Measurements from ENCODE around the gene STK36. TPM values are rescaled to one million over a fixed set of nuclear protein-coding genes. Genes with fewer than 3 reads are reported as not detected.

The STK36 gene
- total and polyA plus RNA-seq, 2 donors (not counting 3 experiments of a cell fraction or from before 2014, with no cell fraction given): 40.9 to 65.2 TPM

GRCh38 chr2:218622606-218623365 lies 49.1 kb upstream of the STK36 start:
- no peak overlapping the region for H3K4me3 ChIP-seq (replicated peaks in 1 of 3; ENCODE audit: insufficient read depth in 1 of 3, low read depth in 1 of 3, low read length in 3 of 3)
- peaks cover 15% of the 10 kb centered on the region for H3K4me1 ChIP-seq (ENCODE audit: control insufficient read depth, extremely low read depth, insufficient read depth, low read length)
- ChIA-PET CTCF (interaction anchor here (1.0 to 1.7 kb wide), 2 partner anchors 9 to 15 kb away, joined by 4 to 6 read pairs; partner anchors contain the start of gene PLCD4), POLR2A (interaction anchor here (0.7 kb wide), 1 partner anchor 9 kb away, joined by 3 read pairs; no protein-coding TSS in a partner anchor)
- no peak overlapping the region for H3K27ac ChIP-seq (ENCODE audit: insufficient read depth, low read depth, low read length)
- H3K27me3 ChIP-seq (ENCODE audit: control insufficient read depth in 2 of 2, insufficient read depth in 2 of 2, low read length in 2 of 2): no peaks in the 10 kb centered on the region
- FAIRE-seq: no peak
- H3K36me3 ChIP-seq (ENCODE audit: control insufficient read depth in 2 of 2, extremely low read depth in 1 of 2, insufficient read depth in 2 of 2, low read length in 2 of 2): no peaks in the 10 kb centered on the region
- no TSS peak for BruUV-seq (replicated peaks)
- no peak for TF ChIP-seq JUN (IDR thresholded peaks at IDR 0.05; ENCODE audit: borderline replicate concordance, insufficient read depth, insufficient read length, low read depth)
- no peak for TF ChIP-seq POLR2AphosphoS5 (IDR thresholded peaks at IDR 0.05; ENCODE audit: insufficient read depth, low read depth, low read length)
- no peak for TF ChIP-seq EZH2 (IDR thresholded peaks at IDR 0.05; ENCODE audit: borderline replicate concordance, low read depth, low read length, severe bottlenecking)
- no peak for TF ChIP-seq GATA2 (IDR thresholded peaks at IDR 0.05; ENCODE audit: insufficient read depth, insufficient read length, low read depth, low read length)
- no peak for TF ChIP-seq CTCF (IDR thresholded peaks at IDR 0.05; ENCODE audit: extremely low read depth in 1 of 2, insufficient read depth in 1 of 2, low read depth in 1 of 2, low read length in 2 of 2)
- TF ChIP-seq POLR2A (IDR thresholded peaks at IDR 0.05; ENCODE audit: low read depth, low read length): no peak
- no peak for TF ChIP-seq MYC (IDR thresholded peaks at IDR 0.05; ENCODE audit: low read depth, low read length)
- no peak for TF ChIP-seq MAX (IDR thresholded peaks at IDR 0.05; ENCODE audit: insufficient read depth, insufficient read length)
- no peak for TF ChIP-seq FOS (IDR thresholded peaks at IDR 0.05; ENCODE audit: borderline replicate concordance, insufficient read depth, low read length)
- H3K9ac ChIP-seq (replicated peaks; ENCODE audit: extremely low read depth, insufficient read depth, low read length): no peak overlapping the region
- H2AFZ ChIP-seq (ENCODE audit: low read depth, low read length): peak overlapping the region; percentile 18
- intact Hi-C loops (cut with micrococcal nuclease) (loop anchor here (1.0 kb wide), 1 partner anchor 9 kb away; no protein-coding TSS in a partner anchor), dilution Hi-C loops (cut with MboI; ENCODE audit: extremely low pct_ligation_motif_present, low sequenced_read_pairs) (no loop called here)
- H4K20me1 ChIP-seq (replicated peaks; ENCODE audit: control insufficient read depth, extremely low read depth, insufficient read depth, low read length): no peaks in the 10 kb centered on the region
- DNase-seq (ENCODE audit: low read depth, low spot score): peak; percentile 26
- H3K79me2 ChIP-seq (ENCODE audit: control insufficient read depth, insufficient read depth, low read length): no peaks in the 10 kb centered on the region
- no peaks in the 10 kb centered on the region for H3K9me3 ChIP-seq (replicated peaks; ENCODE audit: control insufficient read depth, insufficient read depth, low read length)
- H3K9me1 ChIP-seq (replicated peaks; ENCODE audit: control insufficient read depth, extremely low read depth, insufficient read depth, low read length): no peaks in the 10 kb centered on the region
- peak overlapping the region; percentile 12 for H3K4me2 ChIP-seq (ENCODE audit: insufficient read depth, low read length)
